Urinary bladder (tissue), 4 donors: Measurements from ENCODE around the gene SPRYD3. TPM values are rescaled to one million over a fixed set of nuclear protein-coding genes. Genes with fewer than 3 reads are reported as not detected.

Experiments
- DNase-seq: peaks from one replicate; pipeline ENCODE4 v3.0.0-alpha.2; 2015; ENCODE audit errors: extremely low spot score
- H3K27ac ChIP-seq: one replicate; pipeline ENCODE4 v1.5.1; 2013; ENCODE audit warnings: low read depth, mild to moderate bottlenecking, moderate library complexity
- H3K36me3 ChIP-seq: one replicate; pipeline ENCODE4 v1.6.1; 2013; ENCODE audit warnings: mild to moderate bottlenecking, moderate library complexity; ENCODE audit not compliant: insufficient read depth
- H3K4me1 ChIP-seq: one replicate; pipeline ENCODE4 v1.6.1; 2013; ENCODE audit warnings: mild to moderate bottlenecking, moderate library complexity; ENCODE audit not compliant: insufficient read depth
- H3K4me3 ChIP-seq: one replicate; pipeline ENCODE4 v1.5.1; 2013; ENCODE audit warnings: low read depth, low read length
- WGBS: extraction: QIAGEN DNeasy Blood & Tissue Kit; methylation state at CpG from one replicate; pipeline ENCODE4 v1.1.7; 2013; 5-methylcytosine and 5-hydroxymethylcytosine counted together
- polyA plus RNA-seq: library from polyadenylated mRNA; stranded (reverse); fragments of 200-250 nt; gene quantifications from one replicate; pipeline ENCODE4 v1.2.3, GENCODE V29; 2013
- total RNA-seq: library from RNA; depleted of rRNA; stranded (reverse); fragments of >200 nt; gene quantifications from one replicate; pipeline ENCODE4 v1.2.3, GENCODE V29; 2014
- donor health status: healthy with polysubstance abuse.
- donor health status: healthy.

SPRYD3 gene
- total and polyA plus RNA-seq, 2 donors, result 9.0 to 66.3 TPM

- Histone ChIP-seq H3K36me3 (no peaks in the 10 kb centered on the region), H3K27ac (peak within 1 kb of the TSS; percentile 86), H3K4me1 (no peaks in the 10 kb centered on the region), H3K4me3 (peak within 1 kb of the TSS; percentile 59)
- WGBS, result 20% methylated on average over 20 of the region's 20 CpGs
- no peak for DNase-seq
Observed at GRCh38 chr12:53049571-53050318, 29.4 kb downstream of the SPRYD3 start, which contains the start of gene TNS2. Gene TNS2, plus strand, starts transcription at chr12:53050065. Its CDS starts 121 bp downstream, at chr12:53050186.

GRCh38 chr12:53048780-53049401 is 30.3 kb downstream of the SPRYD3 start:
- no peaks in the 10 kb centered on the region for H3K36me3 ChIP-seq
- peak overlapping the region; percentile 86 for H3K27ac ChIP-seq
- WGBS, result 15% methylated on average over 6 of the region's 6 CpGs
- H3K4me3 ChIP-seq, result peak overlapping the region; percentile 59
- H3K4me1 ChIP-seq, result no peaks in the 10 kb centered on the region
- no peak for DNase-seq

GRCh38 chr12:53048033-53048779 is 31.0 kb downstream of the SPRYD3 start:
- H3K36me3 ChIP-seq, result no peaks in the 10 kb centered on the region
- H3K4me3 ChIP-seq, result peak overlapping the region; percentile 56
- DNase-seq, result no peak
- peak overlapping the region; percentile 86 for H3K27ac ChIP-seq
- H3K4me1 ChIP-seq, result no peaks in the 10 kb centered on the region
- WGBS, result 14% methylated on average over 10 of the region's 10 CpGs

- Histone ChIP-seq H3K4me1 (no peaks in the 10 kb centered on the region), H3K36me3 (no peaks in the 10 kb centered on the region), H3K27ac (peak overlapping the region; percentile 91), H3K4me3 (peak overlapping the region; percentile 56)
- peak; percentile 78 for DNase-seq
- 1% methylated on average over 94 of the region's 94 CpGs for WGBS
Observed at GRCh38 chr12:53047221-53048032, 31.8 kb downstream of the SPRYD3 start.

GRCh38 chr12:53046655-53047220 is 32.5 kb downstream of the SPRYD3 start:
- peak; percentile 72 for DNase-seq
- Histone ChIP-seq H3K27ac (peak overlapping the region; percentile 91), H3K4me3 (peak overlapping the region; percentile 56), H3K4me1 (no peaks in the 10 kb centered on the region), H3K36me3 (no peaks in the 10 kb centered on the region)
- under 1% methylated on average over 43 of the region's 44 CpGs for WGBS

- DNase-seq, result no peak
- Histone ChIP-seq H3K27ac (peak overlapping the region; percentile 31), H3K36me3 (no peaks in the 10 kb centered on the region), H3K4me3 (no peak overlapping the region), H3K4me1 (no peaks in the 10 kb centered on the region)
- WGBS, result 46% methylated on average over 5 of the region's 5 CpGs
Observed at GRCh38 chr12:53045696-53046045, 33.5 kb downstream of the SPRYD3 start.

GRCh38 chr12:53044896-53045695 is 34.1 kb downstream of the SPRYD3 start:
- Histone ChIP-seq H3K36me3 (no peaks in the 10 kb centered on the region), H3K27ac (no peak overlapping the region), H3K4me3 (no peak overlapping the region), H3K4me1 (no peaks in the 10 kb centered on the region)
- WGBS, result 68% methylated on average over 4 of the region's 4 CpGs
- no peak for DNase-seq

- Histone ChIP-seq H3K4me1 (no peaks in the 10 kb centered on the region), H3K4me3 (no peak overlapping the region)
- DNase-seq, result no peak
Observed at GRCh38 chr12:53044052-53044581, 35.1 kb downstream of the SPRYD3 start.

GRCh38 chr12:53042607-53043454 is 36.4 kb downstream of the SPRYD3 start:
- H3K36me3 ChIP-seq, result peaks cover 1% of the 10 kb centered on the region
- no peak overlapping the region for H3K27ac ChIP-seq
- no peak for DNase-seq
- H3K4me3 ChIP-seq, result no peak overlapping the region
- 69% methylated on average over 7 of the region's 7 CpGs for WGBS
- H3K4me1 ChIP-seq, result no peaks in the 10 kb centered on the region

More at GRCh38 chr12:53044052-53044581, 35.1 kb downstream of the SPRYD3 start:
- no peaks in the 10 kb centered on the region for H3K36me3 ChIP-seq
- H3K27ac ChIP-seq, result no peak overlapping the region
- 48% methylated on average over 10 of the region's 10 CpGs for WGBS

GRCh38 chr12:53039851-53040250 is 39.3 kb downstream of the SPRYD3 start:
- H3K36me3 ChIP-seq, result peaks cover 6% of the 10 kb centered on the region
- DNase-seq, result no peak
- H3K4me1 ChIP-seq, result no peaks in the 10 kb centered on the region
- WGBS, result 84% methylated on average over 4 of the region's 4 CpGs
- no peak overlapping the region for H3K27ac ChIP-seq
- H3K4me3 ChIP-seq, result no peak overlapping the region

GRCh38 chr12:53036802-53037201 is 42.4 kb downstream of the SPRYD3 start:
- 88% methylated on average over 3 of the region's 3 CpGs for WGBS
- Histone ChIP-seq H3K4me3 (no peak overlapping the region), H3K36me3 (peaks cover 6% of the 10 kb centered on the region), H3K4me1 (no peaks in the 10 kb centered on the region), H3K27ac (no peak overlapping the region)
- no peak for DNase-seq
